ENCODE measurements around the gene PLAAT5. TPM values are rescaled to one million over a fixed set of nuclear protein-coding genes. Genes with fewer than 3 reads are reported as not detected.

Gene PLAAT5
- total RNA-seq, 1 experiment from 2014 or later, result 8.5 TPM

- DNase-seq, result no peak
- no peak overlapping the region for H3K27ac ChIP-seq (ENCODE audit: insufficient read length, low read depth, low read length)
- H3K18ac ChIP-seq (ENCODE audit: insufficient read length, low read depth, low read length), result no peak overlapping the region
- H4K8ac ChIP-seq (replicated peaks; ENCODE audit: insufficient read length, low read depth, low read length), result no peak overlapping the region
- no peak overlapping the region for H3K27ac Mint-ChIP-seq
- H2BK15ac ChIP-seq (ENCODE audit: low read depth, low read length), result no peak overlapping the region
- H3K4me3 Mint-ChIP-seq, result no peak overlapping the region
- H3K4me2 ChIP-seq (ENCODE audit: insufficient read depth, insufficient read length, low read length), result no peak overlapping the region
- no peak overlapping the region for H4K5ac ChIP-seq (ENCODE audit: insufficient read length, low read depth, low read length)
- no peak overlapping the region for H3K4ac ChIP-seq (ENCODE audit: low read depth, low read length)
- TF ChIP-seq, protein P1, sequence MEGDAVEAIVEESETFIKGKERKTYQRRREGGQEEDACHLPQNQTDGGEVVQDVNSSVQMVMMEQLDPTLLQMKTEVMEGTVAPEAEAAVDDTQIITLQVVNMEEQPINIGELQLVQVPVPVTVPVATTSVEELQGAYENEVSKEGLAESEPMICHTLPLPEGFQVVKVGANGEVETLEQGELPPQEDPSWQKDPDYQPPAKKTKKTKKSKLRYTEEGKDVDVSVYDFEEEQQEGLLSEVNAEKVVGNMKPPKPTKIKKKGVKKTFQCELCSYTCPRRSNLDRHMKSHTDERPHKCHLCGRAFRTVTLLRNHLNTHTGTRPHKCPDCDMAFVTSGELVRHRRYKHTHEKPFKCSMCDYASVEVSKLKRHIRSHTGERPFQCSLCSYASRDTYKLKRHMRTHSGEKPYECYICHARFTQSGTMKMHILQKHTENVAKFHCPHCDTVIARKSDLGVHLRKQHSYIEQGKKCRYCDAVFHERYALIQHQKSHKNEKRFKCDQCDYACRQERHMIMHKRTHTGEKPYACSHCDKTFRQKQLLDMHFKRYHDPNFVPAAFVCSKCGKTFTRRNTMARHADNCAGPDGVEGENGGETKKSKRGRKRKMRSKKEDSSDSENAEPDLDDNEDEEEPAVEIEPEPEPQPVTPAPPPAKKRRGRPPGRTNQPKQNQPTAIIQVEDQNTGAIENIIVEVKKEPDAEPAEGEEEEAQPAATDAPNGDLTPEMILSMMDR (conservative IDR thresholded peaks at IDR 0.05), result no peak
- peaks cover 33 to 41% of the 10 kb centered on the region in 2 experiments for H3K4me1 Mint-ChIP-seq
- H4K20me1 ChIP-seq (ENCODE audit: control insufficient read depth, insufficient read depth, insufficient read length), result no peaks in the 10 kb centered on the region
- H2BK5ac ChIP-seq (ENCODE audit: insufficient read length, low read length), result no peak overlapping the region
- WGBS (ENCODE audit: extremely low coverage, insufficient read length, low lambda C conversion rate), result no CpG with 5 or more reads among the region's 1 CpG
- H3K79me1 ChIP-seq (ENCODE audit: insufficient read depth, low read depth, low read length, poor library complexity, severe bottlenecking), result no peaks in the 10 kb centered on the region
- peaks cover 5% of the 10 kb centered on the region for H3K9me3 ChIP-seq (ENCODE audit: control insufficient read depth, low read depth, low read length)
- no peak overlapping the region for H4K91ac ChIP-seq (ENCODE audit: insufficient read length, low read depth, low read length)
- no peak overlapping the region for H2BK12ac ChIP-seq (ENCODE audit: insufficient read length, low read depth, low read length)
- H3K23ac ChIP-seq (ENCODE audit: insufficient read length, low read depth, low read length), result no peak overlapping the region
- H2BK20ac ChIP-seq (ENCODE audit: low read depth, low read length, poor library complexity, severe bottlenecking), result no peak overlapping the region
- 0 out of 2 replicates have a peak, but pooled peaks cover 2% of the 10 kb centered on the region for H3K4me1 ChIP-seq (ENCODE audit: insufficient read depth, low read length)
- H3K56ac ChIP-seq (ENCODE audit: insufficient read length, low read depth, low read length), result no peak overlapping the region
- H3K27me3 ChIP-seq (ENCODE audit: insufficient read depth, low read length), result 0 out of 2 replicates have a peak, but pooled peaks cover 2% of the 10 kb centered on the region
- H3T11ph ChIP-seq (ENCODE audit: low read length), result no peak overlapping the region
- H3K79me2 ChIP-seq (ENCODE audit: insufficient read depth, low read length), result no peaks in the 10 kb centered on the region
- peaks cover 18% of the 10 kb centered on the region for H3K23me2 ChIP-seq (ENCODE audit: insufficient read length, low read depth, low read length, poor library complexity, severe bottlenecking)
- H2AK5ac ChIP-seq (ENCODE audit: insufficient read length, low read length), result no peak overlapping the region
- peaks cover 2% of the 10 kb centered on the region for H3K27me3 Mint-ChIP-seq (ENCODE audit: low read depth)
- H3K9me3 Mint-ChIP-seq, result peaks cover 28 to 42% of the 10 kb centered on the region in 2 experiments
- H2AFZ ChIP-seq (ENCODE audit: low read length), result no peak overlapping the region
- H3K9ac ChIP-seq (ENCODE audit: extremely low read depth, insufficient read length, low read length), result no peak overlapping the region
- no peak overlapping the region for H3K14ac ChIP-seq (ENCODE audit: insufficient read depth, low read length)
- H2BK120ac ChIP-seq (ENCODE audit: low read depth, low read length, poor library complexity, severe bottlenecking), result no peak overlapping the region
- H3K36me3 Mint-ChIP-seq (ENCODE audit: insufficient read depth in 1 of 3, low read depth in 3 of 3), result peaks cover 3 to 43% (median 32%) of the 10 kb centered on the region in 3 experiments; a peak in 6 of 7 replicates
Measured at GRCh38 chr11:63488789-63489188, 2.2 kb downstream of the PLAAT5 start.
